Measurements from ENCODE around the gene ZFYVE26.

The ZFYVE26 gene

GRCh38 chr14:67856827-67857226 lies 40.4 kb upstream of the ZFYVE26 start:
- no peaks in the 10 kb centered on the region for H3K27me3 ChIP-seq (ENCODE audit: low read depth, low read length)
- peaks cover 44% of the 10 kb centered on the region for H3K4me1 ChIP-seq (ENCODE audit: low read length)
- H3K27ac ChIP-seq (ENCODE audit: low read length): no peak overlapping the region
- H3K79me2 ChIP-seq (ENCODE audit: low read length): no peaks in the 10 kb centered on the region
- H3K36me3 ChIP-seq (replicated peaks; ENCODE audit: low read depth, low read length): no peaks in the 10 kb centered on the region
- no peak overlapping the region for H3K4me3 ChIP-seq (ENCODE audit: low read length)
- H2AFZ ChIP-seq (ENCODE audit: low read depth, low read length): no peak overlapping the region
- H3K4me2 ChIP-seq (ENCODE audit: low read length): no peak overlapping the region
- H3K9me3 ChIP-seq (ENCODE audit: insufficient read depth, low read length): no peaks in the 10 kb centered on the region
- no peaks in the 10 kb centered on the region for H4K20me1 ChIP-seq (ENCODE audit: insufficient read depth, low read length)
- TF ChIP-seq, protein P1, sequence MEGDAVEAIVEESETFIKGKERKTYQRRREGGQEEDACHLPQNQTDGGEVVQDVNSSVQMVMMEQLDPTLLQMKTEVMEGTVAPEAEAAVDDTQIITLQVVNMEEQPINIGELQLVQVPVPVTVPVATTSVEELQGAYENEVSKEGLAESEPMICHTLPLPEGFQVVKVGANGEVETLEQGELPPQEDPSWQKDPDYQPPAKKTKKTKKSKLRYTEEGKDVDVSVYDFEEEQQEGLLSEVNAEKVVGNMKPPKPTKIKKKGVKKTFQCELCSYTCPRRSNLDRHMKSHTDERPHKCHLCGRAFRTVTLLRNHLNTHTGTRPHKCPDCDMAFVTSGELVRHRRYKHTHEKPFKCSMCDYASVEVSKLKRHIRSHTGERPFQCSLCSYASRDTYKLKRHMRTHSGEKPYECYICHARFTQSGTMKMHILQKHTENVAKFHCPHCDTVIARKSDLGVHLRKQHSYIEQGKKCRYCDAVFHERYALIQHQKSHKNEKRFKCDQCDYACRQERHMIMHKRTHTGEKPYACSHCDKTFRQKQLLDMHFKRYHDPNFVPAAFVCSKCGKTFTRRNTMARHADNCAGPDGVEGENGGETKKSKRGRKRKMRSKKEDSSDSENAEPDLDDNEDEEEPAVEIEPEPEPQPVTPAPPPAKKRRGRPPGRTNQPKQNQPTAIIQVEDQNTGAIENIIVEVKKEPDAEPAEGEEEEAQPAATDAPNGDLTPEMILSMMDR (IDR thresholded peaks at IDR 0.05; ENCODE audit: low read depth, low read length): no peak
- H3K9ac ChIP-seq (ENCODE audit: low read length): no peak overlapping the region

GRCh38 chr14:67853715-67854114 lies 37.3 kb upstream of the ZFYVE26 start:
- Histone ChIP-seq H2AFZ (ENCODE audit: low read depth, low read length) (no peak overlapping the region), H3K79me2 (ENCODE audit: low read length) (peaks cover 8% of the 10 kb centered on the region; the same call in 1 of the 2 replicates), H3K4me1 (ENCODE audit: low read length) (peaks cover 51% of the 10 kb centered on the region), H3K4me3 (ENCODE audit: low read length) (peak overlapping the region; percentile 64), H3K4me2 (ENCODE audit: low read length) (peak overlapping the region; percentile 82), H4K20me1 (ENCODE audit: insufficient read depth, low read length) (no peaks in the 10 kb centered on the region), H3K27ac (ENCODE audit: low read length) (peak overlapping the region; percentile 93), H3K9ac (ENCODE audit: low read length) (peak overlapping the region; percentile 57), H3K36me3 (replicated peaks; ENCODE audit: low read depth, low read length) (peaks cover 2% of the 10 kb centered on the region), H3K9me3 (ENCODE audit: insufficient read depth, low read length) (no peaks in the 10 kb centered on the region), H3K27me3 (ENCODE audit: low read depth, low read length) (no peaks in the 10 kb centered on the region)
- TF ChIP-seq EZH2phosphoT487 (IDR thresholded peaks at IDR 0.05; ENCODE audit: low read depth): no peak
- TF ChIP-seq, protein P1 (IDR thresholded peaks at IDR 0.05; ENCODE audit: low read depth, low read length): no peak

DNA sequence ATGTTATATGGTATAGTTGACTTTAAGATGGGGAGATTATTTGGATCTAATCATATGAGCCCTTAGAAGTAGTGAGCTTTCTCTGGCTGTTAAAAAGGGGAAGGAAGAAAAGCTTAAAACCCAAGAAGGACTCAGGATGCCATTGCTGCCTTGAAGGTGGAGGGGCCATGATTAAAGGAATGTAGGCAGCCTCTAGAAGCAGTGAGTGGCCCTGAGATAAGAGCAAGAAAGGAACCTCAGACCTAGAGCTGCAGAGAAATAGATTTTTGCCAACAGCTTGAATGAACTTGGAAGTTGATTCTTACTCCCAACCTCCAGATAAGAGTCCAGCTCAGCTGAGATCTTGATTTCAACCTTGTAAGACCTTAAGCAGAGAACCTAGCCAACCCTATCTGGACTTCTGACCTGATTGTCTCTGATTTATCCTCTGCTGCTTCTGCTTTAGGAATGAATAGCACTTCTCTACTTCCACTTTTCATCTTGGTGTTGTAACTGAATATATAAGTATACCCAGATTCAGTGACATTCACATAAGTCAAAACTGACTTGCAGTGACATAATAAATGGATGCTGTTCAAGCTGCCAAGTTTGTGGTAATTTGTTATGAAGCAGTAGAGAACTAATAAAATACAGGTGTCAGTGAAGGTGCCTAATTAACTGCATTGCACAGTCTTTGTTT lies 36.7 kb upstream of the ZFYVE26 start:
- peak overlapping the region; percentile 93 for H3K27ac ChIP-seq (ENCODE audit: low read length)
- TF ChIP-seq, protein P1 (IDR thresholded peaks at IDR 0.05; ENCODE audit: low read depth, low read length): no peak
- TF ChIP-seq EZH2phosphoT487 (IDR thresholded peaks at IDR 0.05; ENCODE audit: low read depth): no peak
- H3K4me2 ChIP-seq (ENCODE audit: low read length): peak overlapping the region; percentile 82
- peaks cover 11% of the 10 kb centered on the region; the same call in 1 of the 2 replicates for H3K79me2 ChIP-seq (ENCODE audit: low read length)
- H3K9ac ChIP-seq (ENCODE audit: low read length): peak overlapping the region; percentile 57
- no peaks in the 10 kb centered on the region for H4K20me1 ChIP-seq (ENCODE audit: insufficient read depth, low read length)
- peaks cover 2% of the 10 kb centered on the region for H3K36me3 ChIP-seq (replicated peaks; ENCODE audit: low read depth, low read length)
- peaks cover 46% of the 10 kb centered on the region for H3K4me1 ChIP-seq (ENCODE audit: low read length)
- H3K9me3 ChIP-seq (ENCODE audit: insufficient read depth, low read length): no peaks in the 10 kb centered on the region
- no peaks in the 10 kb centered on the region for H3K27me3 ChIP-seq (ENCODE audit: low read depth, low read length)
- H2AFZ ChIP-seq (ENCODE audit: low read depth, low read length): no peak overlapping the region
- H3K4me3 ChIP-seq (ENCODE audit: low read length): peak overlapping the region; percentile 64

- H3K36me3 ChIP-seq (replicated peaks; ENCODE audit: low read depth, low read length): peaks cover 2% of the 10 kb centered on the region
- no peaks in the 10 kb centered on the region for H3K9me3 ChIP-seq (ENCODE audit: insufficient read depth, low read length)
- no peak overlapping the region for H3K4me3 ChIP-seq (ENCODE audit: low read length)
- no peaks in the 10 kb centered on the region for H3K27me3 ChIP-seq (ENCODE audit: low read depth, low read length)
- peak overlapping the region; percentile 18 for H3K4me2 ChIP-seq (ENCODE audit: low read length)
- H2AFZ ChIP-seq (ENCODE audit: low read depth, low read length): no peak overlapping the region
- no peak for TF ChIP-seq EZH2phosphoT487 (IDR thresholded peaks at IDR 0.05; ENCODE audit: low read depth)
- TF ChIP-seq, protein P1 (IDR thresholded peaks at IDR 0.05; ENCODE audit: low read depth, low read length): no peak
- peaks cover 46% of the 10 kb centered on the region for H3K4me1 ChIP-seq (ENCODE audit: low read length)
- H3K27ac ChIP-seq (ENCODE audit: low read length): peak overlapping the region; percentile 93
- no peaks in the 10 kb centered on the region for H4K20me1 ChIP-seq (ENCODE audit: insufficient read depth, low read length)
- H3K9ac ChIP-seq (ENCODE audit: low read length): peak overlapping the region; percentile 1; the same call in 1 of the 2 replicates
- peaks cover 13% of the 10 kb centered on the region; the same call in 1 of the 2 replicates for H3K79me2 ChIP-seq (ENCODE audit: low read length)
Measured at GRCh38 chr14:67851785-67852410, 35.5 kb upstream of the ZFYVE26 start.
